HEK293T (cell line): Measurements from ENCODE around the gene C1orf174.
"Not testable (repeated sequence)": the region's sequence is repeated elsewhere in the genome, so short reads cannot be mapped to it uniquely, and the experiment has no call there.

Experiments used
- CTCF ChIA-PET: fragments of 350-600 bp; formaldehyde crosslinking; extraction: SDS; loops from one replicate; lab custom pipeline; 2021; ENCODE audit warnings: antibody characterized with exemption, inconsistent platforms; lab: Yijun Ruan, JAX
- POLR2A ChIA-PET: fragments of 350-600 bp; formaldehyde crosslinking; extraction: SDS; loops from one replicate; lab custom pipeline; 2020; ENCODE audit warnings: antibody characterized with exemption, inconsistent platforms; lab: Yijun Ruan, JAX
- DNase-seq: peaks from one replicate; pipeline ENCODE4 v3.0.0; 2012; ENCODE audit warnings: mixed read lengths; ENCODE audit errors: extremely low spot score
- ARNT ChIP-seq: fragments of 450-650 bp; IDR thresholded peaks from 2 replicates; pipeline ENCODE4 v1.6.1; 2017; ENCODE audit warnings: mild to moderate bottlenecking
- BHLHE40 ChIP-seq: fragments of 450-650 bp; IDR thresholded peaks from 2 replicates; pipeline ENCODE4 v1.6.1; 2016; ENCODE audit warnings: mild to moderate bottlenecking, moderate library complexity, borderline replicate concordance
- CTBP1 ChIP-seq: fragments of 450-650 bp; IDR thresholded peaks from 2 replicates; pipeline ENCODE4 v1.6.1; 2016; ENCODE audit warnings: borderline replicate concordance
- ELF4 ChIP-seq: fragments of 450-650 bp; IDR thresholded peaks from 2 replicates; pipeline ENCODE4 v1.6.1; 2017; ENCODE audit warnings: antibody characterized with exemption
- FOXA1 ChIP-seq: fragments of 450-650 bp; IDR thresholded peaks from 2 replicates; pipeline ENCODE4 v1.6.1; 2016; ENCODE audit warnings: mild to moderate bottlenecking
- FOXK2 ChIP-seq: fragments of 450-650 bp; IDR thresholded peaks from 2 replicates; pipeline ENCODE4 v1.6.1; 2016; ENCODE audit warnings: mild to moderate bottlenecking
- FOXM1 ChIP-seq: fragments of 450-650 bp; IDR thresholded peaks from 2 replicates; pipeline ENCODE4 v1.6.1; 2017; ENCODE audit warnings: mild to moderate bottlenecking, borderline replicate concordance
- HDGF ChIP-seq: fragments of 450-650 bp; IDR thresholded peaks from 2 replicates; pipeline ENCODE4 v1.6.1; 2017; ENCODE audit warnings: antibody characterized with exemption, borderline replicate concordance
- L3MBTL2 ChIP-seq: fragments of 450-650 bp; conservative IDR thresholded peaks from 2 replicates; pipeline ENCODE4 v1.6.1; 2016; ENCODE audit warnings: mild to moderate bottlenecking
- LEF1 ChIP-seq: fragments of 450-650 bp; IDR thresholded peaks from 2 replicates; pipeline ENCODE4 v1.6.1; 2017; ENCODE audit warnings: mild to moderate bottlenecking, borderline replicate concordance
- NFRKB ChIP-seq: fragments of 450-650 bp; IDR thresholded peaks from 2 replicates; pipeline ENCODE4 v1.6.1; 2016; ENCODE audit warnings: mild to moderate bottlenecking, moderate library complexity
- SP1 ChIP-seq: fragments of 450-650 bp; IDR thresholded peaks from 2 replicates; pipeline ENCODE4 v1.6.1; 2017
- SUZ12 ChIP-seq: fragments of 450-650 bp; IDR thresholded peaks from 2 replicates; pipeline ENCODE4 v1.6.1; 2016; ENCODE audit warnings: mild to moderate bottlenecking
- TARDBP ChIP-seq: fragments of 450-650 bp; IDR thresholded peaks from 2 replicates; pipeline ENCODE4 v1.6.1; 2016
- ZNF384 ChIP-seq: fragments of 450-650 bp; IDR thresholded peaks from 2 replicates; pipeline ENCODE4 v1.6.1; 2016
- TF ChIP-seq, protein P1 (sequence below): fragments of 450-650 bp; IDR thresholded peaks from 2 replicates; pipeline ENCODE4 v1.6.1; 2016

The C1orf174 gene

DNA sequence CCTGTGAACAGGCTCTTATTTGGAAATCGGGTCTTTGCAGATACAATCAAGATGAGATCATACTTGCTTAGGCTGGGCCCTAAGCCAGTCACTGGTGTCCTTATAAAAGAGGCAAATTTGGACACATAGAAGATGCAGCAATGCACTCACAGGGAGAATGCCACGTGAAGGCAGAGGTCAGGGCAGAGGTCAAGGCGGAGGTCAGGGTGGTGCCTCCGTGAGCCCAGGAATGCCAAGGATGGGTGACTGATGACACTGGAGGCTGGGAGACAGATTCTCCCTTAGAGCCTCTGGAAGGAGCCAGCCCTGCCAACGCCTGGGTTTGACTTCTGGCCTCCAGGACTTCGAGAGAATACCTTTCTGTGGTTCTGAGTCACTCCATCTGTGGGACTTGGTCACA is 22.8 kb upstream of the C1orf174 start:
- DNase-seq, result no peak
- ChIA-PET POLR2A (no interaction called here), CTCF (no interaction called here)
- TF ChIP-seq SUZ12 (no peak), FOXK2 (no peak), CTBP1 (no peak), FOXM1 (no peak), NFRKB (no peak), LEF1 (no peak), TARDBP (no peak), HDGF (no peak), ELF4 (no peak), L3MBTL2 (no peak), SP1 (no peak), FOXA1 (no peak), ARNT (no peak), ZNF384 (no peak), BHLHE40 (no peak)
- TF ChIP-seq, protein P1, sequence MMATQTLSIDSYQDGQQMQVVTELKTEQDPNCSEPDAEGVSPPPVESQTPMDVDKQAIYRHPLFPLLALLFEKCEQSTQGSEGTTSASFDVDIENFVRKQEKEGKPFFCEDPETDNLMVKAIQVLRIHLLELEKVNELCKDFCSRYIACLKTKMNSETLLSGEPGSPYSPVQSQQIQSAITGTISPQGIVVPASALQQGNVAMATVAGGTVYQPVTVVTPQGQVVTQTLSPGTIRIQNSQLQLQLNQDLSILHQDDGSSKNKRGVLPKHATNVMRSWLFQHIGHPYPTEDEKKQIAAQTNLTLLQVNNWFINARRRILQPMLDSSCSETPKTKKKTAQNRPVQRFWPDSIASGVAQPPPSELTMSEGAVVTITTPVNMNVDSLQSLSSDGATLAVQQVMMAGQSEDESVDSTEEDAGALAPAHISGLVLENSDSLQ, result no peak

DNA sequence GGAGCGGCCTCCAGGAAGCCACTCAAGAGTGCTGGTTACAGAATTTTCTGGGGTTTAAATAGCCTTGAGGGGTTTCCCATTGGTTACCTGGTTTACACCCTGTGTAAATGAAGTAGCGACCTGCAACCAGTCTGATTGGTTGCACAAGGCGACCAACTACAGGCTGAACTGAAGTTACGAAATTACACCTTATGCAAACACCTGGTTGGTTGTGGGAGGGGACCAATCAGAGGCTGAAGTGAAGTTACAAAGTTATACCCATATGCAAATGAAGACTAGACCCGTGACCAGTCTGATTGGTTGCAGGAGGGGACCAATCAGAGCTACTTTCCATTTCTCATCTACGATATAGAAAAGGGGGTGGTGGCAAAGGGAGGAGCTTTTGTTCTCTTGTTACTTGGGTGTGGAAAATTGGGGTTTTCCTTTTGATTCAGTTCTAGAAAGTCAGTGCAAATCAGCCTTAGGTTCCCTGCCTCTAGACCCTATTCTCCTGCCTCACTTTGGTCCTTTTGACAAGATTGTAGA is 22.2 kb upstream of the C1orf174 start:
- no peak for DNase-seq
- TF ChIP-seq ZNF384 (no peak), TARDBP (no peak), SUZ12 (no peak), FOXM1 (no peak), CTBP1 (no peak), FOXK2 (no peak), ELF4 (no peak), FOXA1 (no peak), LEF1 (no peak), HDGF (no peak)
- TF ChIP-seq, protein P1, result no peak
- POLR2A ChIA-PET, result no interaction called here
- CTCF ChIA-PET, result interaction anchor here (0.6 kb wide), 1 partner anchor 76 kb away, joined by 3 read pairs; no protein-coding TSS in a partner anchor

DNA sequence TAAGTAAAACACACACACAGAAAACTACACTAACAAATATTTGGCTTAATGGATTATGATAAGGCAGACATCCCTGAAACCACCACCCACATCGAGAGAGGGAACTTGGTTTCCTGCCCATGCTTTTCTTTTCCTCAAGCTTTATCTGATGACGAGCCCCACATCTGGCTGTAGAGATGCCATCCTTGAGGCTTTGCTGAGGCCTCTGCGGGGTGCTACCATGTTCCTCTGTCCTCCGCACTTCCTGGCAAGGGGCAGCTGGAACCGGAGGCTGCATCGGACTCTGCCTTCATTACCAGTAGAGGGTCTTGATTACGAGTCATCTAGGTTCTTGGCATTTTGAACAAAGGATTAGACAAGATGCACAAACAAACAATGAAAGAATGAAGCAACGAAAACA is 21.7 kb upstream of the C1orf174 start:
- ChIA-PET POLR2A (no interaction called here), CTCF (interaction anchor here (0.6 kb wide), 1 partner anchor 76 kb away, joined by 3 read pairs; no protein-coding TSS in a partner anchor)
- TF ChIP-seq TARDBP (no peak), SP1 (no peak), ELF4 (no peak), NFRKB (no peak), FOXK2 (no peak), FOXM1 (no peak), BHLHE40 (no peak)
- no peak for DNase-seq

DNA sequence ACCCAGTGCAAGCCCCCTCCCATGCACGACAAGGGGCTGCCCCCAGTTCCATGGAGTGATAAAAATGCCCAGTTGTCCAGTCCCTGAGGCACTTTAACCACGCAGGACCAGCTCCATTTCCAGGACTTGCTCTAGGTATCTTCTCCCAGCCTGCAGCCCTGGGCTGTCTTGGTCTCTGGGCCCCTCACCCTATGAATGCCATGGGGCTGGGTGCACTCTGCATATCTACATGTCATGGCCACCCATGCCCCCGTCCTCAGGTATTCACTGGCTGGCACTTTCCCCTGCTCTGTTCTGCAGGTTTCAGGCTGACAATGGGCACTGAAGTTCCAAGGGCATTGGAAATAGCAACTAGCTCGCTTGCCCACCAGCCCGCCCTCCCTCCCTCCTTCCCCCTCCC is 19.6 kb upstream of the C1orf174 start:
- TF ChIP-seq FOXA1 (no peak), L3MBTL2 (no peak), NFRKB (no peak), ARNT (no peak), CTBP1 (no peak), FOXK2 (no peak), FOXM1 (no peak), LEF1 (no peak), ELF4 (no peak), SUZ12 (no peak), SP1 (no peak)
- TF ChIP-seq, protein P1, result no peak
- DNase-seq, result no peak
- ChIA-PET CTCF (no interaction called here), POLR2A (interaction anchor here (0.7 kb wide), 1 partner anchor 398 kb away, joined by 3 read pairs; no protein-coding TSS in a partner anchor)

DNA sequence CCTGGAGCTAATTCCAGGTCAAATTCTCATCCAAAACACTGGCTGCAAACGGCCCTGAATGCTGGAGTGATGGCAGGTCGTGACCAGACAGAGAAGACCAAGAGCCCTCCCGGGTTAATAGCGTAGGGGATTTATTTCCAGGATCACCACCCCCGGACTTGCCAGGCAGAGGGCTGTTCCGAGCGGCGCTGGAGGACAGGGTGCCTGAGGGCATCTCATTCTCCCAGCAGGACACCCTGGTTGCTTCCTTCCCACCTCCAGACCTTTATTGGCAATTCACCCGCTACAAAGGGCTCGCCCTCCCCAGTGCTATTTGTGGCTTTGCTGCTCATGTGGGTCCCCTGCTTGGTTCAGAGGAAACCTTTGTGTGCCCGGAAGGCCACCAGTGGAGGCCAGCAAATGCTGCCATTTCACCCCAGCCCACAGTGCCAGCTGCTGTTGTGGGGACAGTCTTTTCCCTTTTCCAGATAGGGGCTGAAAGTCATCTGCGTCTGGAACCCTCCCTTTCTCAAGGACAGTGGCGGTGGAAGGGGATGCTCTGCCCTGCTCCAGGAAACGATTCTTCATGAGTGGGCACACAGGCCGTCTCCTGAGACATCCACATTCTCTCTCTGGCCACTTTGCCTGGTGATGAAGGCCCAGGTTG is 19.0 kb upstream of the C1orf174 start:
- DNase-seq, result no peak
- no peak for TF ChIP-seq FOXK2
- TF ChIP-seq FOXA1, result no peak
- no peak for TF ChIP-seq LEF1
- no peak for TF ChIP-seq HDGF
- TF ChIP-seq BHLHE40, result no peak
- CTCF ChIA-PET, result no interaction called here
- POLR2A ChIA-PET, result no interaction called here

DNA sequence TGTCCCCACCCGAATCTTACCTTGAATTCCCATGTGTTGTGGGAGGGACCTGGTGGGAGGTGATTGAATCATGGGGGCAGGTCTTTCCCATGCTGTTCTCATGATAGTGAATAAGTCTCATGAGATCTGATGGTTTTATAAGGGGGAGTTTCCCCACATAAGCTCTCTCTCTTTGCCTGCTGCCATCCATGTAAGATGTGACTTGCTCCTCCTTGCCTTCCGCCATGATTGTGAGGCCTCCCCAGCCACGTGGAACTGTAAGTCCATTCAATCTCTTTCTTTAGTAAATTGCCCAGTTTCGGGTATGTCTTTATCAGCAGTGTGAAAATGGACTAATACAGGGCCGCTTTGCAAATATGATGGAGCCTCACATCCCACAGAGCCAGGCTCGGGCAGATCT is 18.3 kb upstream of the C1orf174 start:
- POLR2A ChIA-PET, CTCF ChIA-PET: not testable (repeated sequence)

DNA sequence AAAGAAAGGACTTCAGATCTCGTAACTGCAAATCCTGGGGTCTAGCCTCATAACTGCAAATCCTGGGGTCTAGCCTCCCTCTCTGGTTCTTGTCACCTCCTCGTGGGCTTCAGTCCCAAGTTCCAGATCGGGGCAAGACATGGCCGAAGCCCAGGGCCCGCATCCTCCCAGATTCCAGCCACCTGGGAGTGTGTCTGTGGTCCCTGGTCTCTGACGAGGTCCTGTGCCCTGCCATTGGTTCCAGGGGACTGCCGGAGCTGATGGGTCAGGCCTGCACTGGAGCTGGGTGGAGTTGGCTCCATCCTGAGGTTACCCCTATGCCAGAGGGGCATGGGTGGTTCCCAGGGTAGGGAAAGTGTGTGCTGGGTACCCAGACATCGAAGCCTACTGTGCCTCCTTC is 17.7 kb upstream of the C1orf174 start:
- POLR2A ChIA-PET, result no interaction called here
- CTCF ChIA-PET, result no interaction called here
- TF ChIP-seq ZNF384, result no peak
- no peak for TF ChIP-seq BHLHE40
- no peak for TF ChIP-seq TARDBP
- TF ChIP-seq CTBP1, result no peak
- no peak for TF ChIP-seq NFRKB
- TF ChIP-seq SP1, result no peak
- TF ChIP-seq FOXK2, result no peak
- TF ChIP-seq LEF1, result no peak
- TF ChIP-seq, protein P1, result no peak
- TF ChIP-seq SUZ12, result no peak
- TF ChIP-seq HDGF, result no peak
- no peak for TF ChIP-seq L3MBTL2
- TF ChIP-seq FOXA1, result no peak
- TF ChIP-seq ARNT, result no peak
- no peak for TF ChIP-seq ELF4
- TF ChIP-seq FOXM1, result no peak
- DNase-seq, result no peak

More for the DNA sequence above, 18.3 kb upstream of the C1orf174 start:
- not testable (repeated sequence) for DNase-seq
